Erythroblast (primary cell): ENCODE results near the gene KCNIP4.

ENCODE experiments used
- GATA1 ChIP-seq: IDR thresholded peaks from 2 replicates; pipeline ENCODE4 v1.6.1; 2011; ENCODE audit warnings: low read depth, mild to moderate bottlenecking, control low read depth, low read length, moderate library complexity
- POLR2A ChIP-seq: IDR thresholded peaks from 2 replicates; pipeline ENCODE4 v1.6.1; 2011; ENCODE audit warnings: mild to moderate bottlenecking, low read length

DNA sequence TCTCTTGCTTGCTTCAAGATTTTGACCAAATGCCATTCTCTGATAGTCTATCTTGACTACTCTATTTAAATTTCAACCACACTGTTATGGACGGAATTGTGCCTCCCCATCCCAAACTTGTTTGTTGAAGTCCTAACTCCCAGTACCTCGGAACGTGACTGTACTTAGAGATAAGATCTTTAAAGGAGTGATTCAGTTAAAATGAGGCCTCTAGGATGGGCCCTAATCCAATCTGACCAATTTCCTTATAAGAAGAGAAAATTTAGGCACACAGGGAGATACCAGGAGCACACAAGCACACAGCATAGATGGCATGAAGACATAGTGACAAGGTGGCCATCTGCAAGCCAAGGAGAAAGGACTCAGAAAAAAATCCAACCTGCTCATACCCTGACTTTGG is 269.9 kb downstream of the KCNIP4 start:
- TF ChIP-seq POLR2A = no peak
- no peak for TF ChIP-seq GATA1
